Ascending aorta (tissue), 2 donors: ENCODE results near the gene PYY. TPM values are rescaled to one million over a fixed set of nuclear protein-coding genes. Genes with fewer than 3 reads are reported as not detected.
A peak's percentile ranks its signal among the peaks of the same experiment; 100 is the strongest.

Experiments used
- DNase-seq, 2 donors: peaks; one replicate each; pipeline ENCODE4 v3.0.0-alpha.2; 2019; ENCODE audit warnings: low spot score in 2 of 2
- H3K27ac ChIP-seq, 2 donors: fragments of 200-600 bp; sonication (generic); one replicate each; pipeline ENCODE4 v1.5.1; 2016 to 2017; ENCODE audit warnings: mild to moderate bottlenecking in 1 of 2
- H3K27me3 ChIP-seq: fragments of 200-600 bp; sonication (generic); one replicate; pipeline ENCODE4 v1.5.1; 2017
- H3K36me3 ChIP-seq, 2 donors: fragments of 200-600 bp; sonication (generic); one replicate each; pipeline ENCODE4 v1.5.1; 2016
- H3K4me1 ChIP-seq, 2 donors: fragments of 200-600 bp; sonication (generic); one replicate each; pipeline ENCODE4 v1.5.1; 2016 to 2017; ENCODE audit warnings: mild to moderate bottlenecking in 1 of 2
- H3K4me3 ChIP-seq, 2 donors: fragments of 200-600 bp; sonication (generic); one replicate each; pipeline ENCODE4 v1.5.1; 2016 to 2017; ENCODE audit warnings: mild to moderate bottlenecking in 1 of 2
- H3K9me3 ChIP-seq, 2 donors: fragments of 200-600 bp; sonication (generic); one replicate each; pipeline ENCODE4 v1.5.1; 2016
- intact Hi-C: fragments of 100-400 bp; cut with DNase I; formaldehyde crosslinking; loops from one replicate; pipeline ENCODE4 v1.15.1; 2023
- total RNA-seq: library from RNA; depleted of rRNA; stranded (reverse); fragments of >200 nt; gene quantifications from one replicate; pipeline ENCODE4 v1.1.0, GENCODE V29; 2016
- TF ChIP-seq, protein P1 (sequence below), 3 experiments: fragments of 200-600 bp in 2 of 3; fragments of 450-650 bp in 1 of 3; sonication (generic) in 2 of 3; IDR thresholded peaks; one replicate each; pipeline ENCODE4 v1.5.1; 2016 to 2019; ENCODE audit warnings: antibody characterized with exemption in 3 of 3, mild to moderate bottlenecking in 1 of 3, moderate library complexity in 1 of 3

PYY gene
- total RNA-seq, 1 donor from 2014 or later, result not detected

DNA sequence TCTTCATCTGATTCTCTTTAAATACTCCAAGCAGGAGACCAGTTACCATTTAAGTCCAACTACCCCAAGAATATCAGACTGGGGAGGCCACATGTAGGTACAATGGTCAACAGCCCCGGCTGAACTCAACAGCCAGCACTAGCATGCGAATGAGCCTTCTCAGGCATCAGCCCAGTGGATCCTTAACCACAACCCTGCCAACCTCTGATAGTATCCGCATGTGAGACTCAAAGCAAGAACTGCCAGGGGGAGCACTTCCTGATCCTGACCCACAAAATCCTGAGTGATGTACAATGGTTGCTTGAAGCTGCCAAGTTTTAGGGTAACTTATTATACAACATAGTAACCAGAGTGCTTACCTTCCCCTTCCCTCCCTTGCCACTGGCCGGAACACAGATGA, 4.0 kb downstream of the PYY start:
- intact Hi-C loops, result no loop called here
- TF ChIP-seq, protein P1, sequence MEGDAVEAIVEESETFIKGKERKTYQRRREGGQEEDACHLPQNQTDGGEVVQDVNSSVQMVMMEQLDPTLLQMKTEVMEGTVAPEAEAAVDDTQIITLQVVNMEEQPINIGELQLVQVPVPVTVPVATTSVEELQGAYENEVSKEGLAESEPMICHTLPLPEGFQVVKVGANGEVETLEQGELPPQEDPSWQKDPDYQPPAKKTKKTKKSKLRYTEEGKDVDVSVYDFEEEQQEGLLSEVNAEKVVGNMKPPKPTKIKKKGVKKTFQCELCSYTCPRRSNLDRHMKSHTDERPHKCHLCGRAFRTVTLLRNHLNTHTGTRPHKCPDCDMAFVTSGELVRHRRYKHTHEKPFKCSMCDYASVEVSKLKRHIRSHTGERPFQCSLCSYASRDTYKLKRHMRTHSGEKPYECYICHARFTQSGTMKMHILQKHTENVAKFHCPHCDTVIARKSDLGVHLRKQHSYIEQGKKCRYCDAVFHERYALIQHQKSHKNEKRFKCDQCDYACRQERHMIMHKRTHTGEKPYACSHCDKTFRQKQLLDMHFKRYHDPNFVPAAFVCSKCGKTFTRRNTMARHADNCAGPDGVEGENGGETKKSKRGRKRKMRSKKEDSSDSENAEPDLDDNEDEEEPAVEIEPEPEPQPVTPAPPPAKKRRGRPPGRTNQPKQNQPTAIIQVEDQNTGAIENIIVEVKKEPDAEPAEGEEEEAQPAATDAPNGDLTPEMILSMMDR (IDR thresholded peaks at IDR 0.05), result no peak
- no peak overlapping the region for H3K27ac ChIP-seq
- no peak overlapping the region for H3K4me3 ChIP-seq
- no peaks in the 10 kb centered on the region for H3K9me3 ChIP-seq
- H3K36me3 ChIP-seq, result no peaks in the 10 kb centered on the region
- peaks cover 0 to 6% of the 10 kb centered on the region in 2 donors for H3K4me1 ChIP-seq
- H3K27me3 ChIP-seq, result peaks cover 15% of the 10 kb centered on the region
- DNase-seq, result no peak

DNA sequence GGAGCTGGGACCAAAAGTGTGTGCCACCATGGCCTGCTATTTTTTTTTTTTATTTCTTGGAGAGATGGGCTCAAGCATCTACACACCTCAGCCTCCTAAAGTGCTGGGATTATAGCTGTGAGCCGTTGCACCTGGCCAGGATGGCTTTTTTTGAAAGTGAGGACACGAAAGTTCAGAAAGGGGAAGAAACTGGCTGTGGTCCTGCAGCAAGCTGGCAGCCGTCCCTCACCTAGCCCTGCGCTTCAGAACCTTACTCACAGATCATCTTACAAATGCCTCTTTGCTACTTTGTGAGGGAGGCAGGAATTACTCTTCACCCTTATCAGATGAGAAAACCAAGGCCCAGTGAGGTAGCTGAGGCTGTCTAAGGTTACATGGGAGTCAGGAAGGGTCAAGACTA, 7.0 kb downstream of the PYY start:
- Histone ChIP-seq H3K9me3 (no peaks in the 10 kb centered on the region), H3K36me3 (no peaks in the 10 kb centered on the region), H3K4me3 (no peak overlapping the region), H3K27ac (no peak overlapping the region), H3K4me1 (no peaks in the 10 kb centered on the region), H3K27me3 (no peaks in the 10 kb centered on the region)
- intact Hi-C loops, result no loop called here
- no peak for DNase-seq
- TF ChIP-seq, protein P1 (IDR thresholded peaks at IDR 0.05), result no peak

DNA sequence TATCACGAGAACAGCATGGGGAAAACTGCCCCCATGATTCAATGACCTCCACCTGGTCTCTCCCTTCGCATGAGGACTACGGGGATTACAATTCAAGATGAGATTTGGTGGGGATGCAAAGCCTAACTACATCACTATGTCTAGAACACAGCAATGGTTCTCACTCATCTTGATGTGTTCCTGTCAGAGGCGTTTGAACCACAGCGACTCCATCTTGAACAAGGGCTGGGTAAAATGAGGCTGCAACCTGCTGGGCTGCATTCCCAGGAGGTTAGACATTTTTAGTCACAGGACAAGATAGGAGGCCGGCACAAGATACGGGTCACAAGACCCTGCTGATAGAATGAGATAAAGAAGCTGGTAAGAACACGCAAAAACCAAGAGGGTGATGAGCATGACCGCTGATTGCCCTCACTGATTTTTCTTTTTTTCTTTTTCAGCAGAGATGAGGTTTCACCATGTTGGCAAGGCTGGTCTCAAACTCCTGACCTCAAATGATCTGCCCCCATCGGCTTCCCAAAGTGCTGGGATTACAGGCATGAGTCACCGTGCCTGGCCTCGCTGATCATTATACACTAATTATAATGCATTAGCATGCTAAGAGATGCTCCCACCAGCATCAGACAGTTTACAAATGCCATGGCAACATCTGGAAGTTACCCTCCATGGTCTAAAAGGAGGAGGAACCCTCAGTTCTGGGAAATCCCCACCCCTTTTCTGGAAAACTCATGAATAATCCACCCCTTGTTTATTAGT, 8.5 kb downstream of the PYY start:
- DNase-seq, result no peak
- intact Hi-C loops, result loop anchor here (2.0 kb wide), 1 partner anchor 50 kb away; no protein-coding TSS in a partner anchor
- TF ChIP-seq, protein P1 (IDR thresholded peaks at IDR 0.05), result no peak
- H3K27me3 ChIP-seq, result no peaks in the 10 kb centered on the region
- no peaks in the 10 kb centered on the region for H3K36me3 ChIP-seq
- H3K4me1 ChIP-seq, result no peaks in the 10 kb centered on the region
- no peak overlapping the region for H3K4me3 ChIP-seq
- H3K27ac ChIP-seq, result no peak overlapping the region
- H3K9me3 ChIP-seq, result no peaks in the 10 kb centered on the region

DNA sequence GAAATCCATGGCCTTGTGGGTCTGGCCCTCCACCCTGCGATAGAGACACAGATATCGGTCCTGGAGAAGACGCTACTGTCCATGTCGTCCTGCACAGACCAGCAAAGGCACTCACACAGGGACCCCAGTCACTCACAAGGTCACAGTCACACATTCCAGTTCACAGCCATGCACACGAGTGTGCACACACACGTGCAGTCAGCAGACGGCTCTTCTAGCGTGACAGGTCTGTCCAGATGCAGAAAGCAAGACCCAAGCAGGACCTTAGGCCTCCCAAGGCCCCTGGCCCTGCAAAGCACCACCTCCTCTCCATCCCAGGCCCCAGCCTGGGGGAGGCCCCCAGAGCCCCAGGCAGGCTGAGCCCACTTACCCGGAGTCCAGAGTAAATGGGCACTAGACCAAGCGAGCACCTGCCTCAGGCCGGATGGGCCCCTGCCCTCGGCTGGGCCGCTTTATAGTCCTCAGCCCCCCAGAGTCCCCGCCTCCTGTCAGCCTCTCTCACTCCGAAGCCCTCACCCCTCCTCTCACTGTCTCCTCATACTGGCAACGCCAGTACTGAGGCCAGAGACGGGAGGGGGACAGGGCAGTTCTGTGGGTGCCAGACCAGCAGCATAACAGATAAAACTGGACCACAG, 11.6 kb downstream of the PYY start, which contains the start of gene PPY:
Gene PPY, minus strand, starts transcription at position 426 of the 635 bp plus-strand sequence. CDS start 822 bp downstream, outside the sequence.
- no peaks in the 10 kb centered on the region for H3K36me3 ChIP-seq
- intact Hi-C loops, result loop anchor here (2.0 kb wide), 1 partner anchor 225 kb away; no protein-coding TSS in a partner anchor

DNA sequence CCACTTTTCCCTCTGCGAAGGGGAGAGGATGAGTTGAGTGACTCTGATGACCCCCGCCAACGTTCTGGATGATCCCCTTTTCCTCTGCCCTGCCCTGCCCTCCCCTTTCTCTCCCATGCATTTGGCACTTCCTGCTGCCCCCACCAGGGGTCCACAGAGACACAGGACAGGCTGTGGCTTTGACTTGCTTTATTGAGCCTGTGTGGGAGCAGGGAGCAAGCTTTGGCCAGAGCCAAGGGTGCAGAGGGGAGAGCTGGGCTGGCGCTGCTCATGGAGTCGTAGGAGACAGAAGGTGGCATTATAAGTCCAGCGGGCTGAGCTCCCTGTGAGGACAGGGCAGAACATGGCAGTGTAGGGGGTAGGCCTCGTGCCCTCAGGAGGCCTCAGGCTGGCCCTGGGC, 13.1 kb downstream of the PYY start:
- no peak for DNase-seq
- Histone ChIP-seq H3K27me3 (no peaks in the 10 kb centered on the region), H3K27ac (no peak overlapping the region), H3K4me3 (no peak overlapping the region), H3K9me3 (no peaks in the 10 kb centered on the region), H3K4me1 (no peaks in the 10 kb centered on the region), H3K36me3 (no peaks in the 10 kb centered on the region)
- intact Hi-C loops, result no loop called here
- TF ChIP-seq, protein P1 (IDR thresholded peaks at IDR 0.05), result peak in 1 of 3 experiments; percentile 24

More for the DNA sequence above, 11.6 kb downstream of the PYY start, which contains the start of gene PPY:
- H3K4me1 ChIP-seq, result no peaks in the 10 kb centered on the region
- H3K27ac ChIP-seq, result no peak within 1 kb of the TSS
- TF ChIP-seq, protein P1 (IDR thresholded peaks at IDR 0.05), result no peak
- no peaks in the 10 kb centered on the region for H3K9me3 ChIP-seq
- H3K27me3 ChIP-seq, result no peaks in the 10 kb centered on the region
- H3K4me3 ChIP-seq, result no peak within 1 kb of the TSS
- no peak for DNase-seq
